Endothelial cell of umbilical vein (primary cell): Measurements from ENCODE around the gene KCNQ1OT1. TPM values are rescaled to one million over a fixed set of nuclear protein-coding genes. Genes with fewer than 3 reads are reported as not detected.

Experiments used
- BruUV-seq: library from RNA; stranded (reverse); fragments of 400-500 nt; replicated peaks from 2 replicates; lab custom pipeline; 2021; lab: Mats Ljungman, UMichigan
- CTCF ChIA-PET: fragments of 300-600, 350-600 bp; sonication (Branson Sonifier 250); formaldehyde crosslinking; loops from one replicate; lab custom pipeline; 2021; ENCODE audit warnings: antibody characterized with exemption, inconsistent platforms; lab: Charles Lee
- POLR2A ChIA-PET: fragments of 300-600, 350-600 bp; sonication (Branson Sonifier 250); formaldehyde crosslinking; loops from one replicate; lab custom pipeline; 2021; ENCODE audit warnings: antibody characterized with exemption, inconsistent platforms; lab: Charles Lee
- DNase-seq: peaks from one replicate; pipeline ENCODE4 v3.0.0-alpha.2; 2011; ENCODE audit warnings: low read depth, low spot score
- FAIRE-seq: peaks from 2 replicates; lab custom pipeline; 2011; peaks lifted over from hg19 to GRCh38; lab: Jason Lieb, UNC
- H2AFZ ChIP-seq: 2 replicates; pipeline ENCODE4 v1.6.0; 2012; ENCODE audit warnings: low read depth, low read length, control low read depth, inconsistent platforms
- H3K27ac ChIP-seq: 2 replicates; pipeline ENCODE4 v1.5.1; 2011; ENCODE audit warnings: low read depth, mild to moderate bottlenecking, control low read depth, low read length, moderate library complexity; ENCODE audit not compliant: insufficient read depth
- H3K27me3 ChIP-seq, 2 experiments: 2 replicates each; pipeline versions ENCODE4 v1.6.0 to v1.6.1; 2011; ENCODE audit warnings: low read length in 2 of 2, mixed read lengths in 1 of 2; ENCODE audit not compliant: control insufficient read depth in 2 of 2, insufficient read depth in 2 of 2
- H3K36me3 ChIP-seq, 2 experiments: 2 replicates in 1 of 2; 3 replicates in 1 of 2; pipeline ENCODE4 v1.5.1; 2011; ENCODE audit warnings: low read length in 2 of 2, mild to moderate bottlenecking in 1 of 2, moderate library complexity in 1 of 2; ENCODE audit not compliant: control insufficient read depth in 2 of 2, insufficient read depth in 2 of 2; ENCODE audit errors: extremely low read depth in 1 of 2
- H3K4me1 ChIP-seq: 3 replicates; pipeline ENCODE4 v1.5.1; 2011; ENCODE audit warnings: mild to moderate bottlenecking, low read length; ENCODE audit not compliant: control insufficient read depth, insufficient read depth; ENCODE audit errors: extremely low read depth
- H3K4me2 ChIP-seq: 2 replicates; pipeline ENCODE4 v1.6.1; 2011; ENCODE audit warnings: low read length, control low read depth, mixed read lengths; ENCODE audit not compliant: insufficient read depth
- H3K4me3 ChIP-seq, 3 experiments: fragments of 200-600 bp in 1 of 3; sonication (generic), shearing (Covaris generic) in 1 of 3; replicated peaks in 1 of 3; 2 replicates each; pipeline ENCODE4 v1.5.1; 2011 to 2016; ENCODE audit warnings: control low read depth in 3 of 3, low read length in 3 of 3, mild to moderate bottlenecking in 2 of 3, inconsistent platforms in 1 of 3, low read depth in 1 of 3, moderate library complexity in 1 of 3; ENCODE audit not compliant: insufficient read depth in 1 of 3
- H3K79me2 ChIP-seq: 2 replicates; pipeline ENCODE4 v1.6.0; 2012; ENCODE audit warnings: low read length, inconsistent platforms; ENCODE audit not compliant: control insufficient read depth, insufficient read depth
- H3K9ac ChIP-seq: replicated peaks from 2 replicates; pipeline ENCODE3; 2011; ENCODE audit warnings: low read length, control low read depth; ENCODE audit not compliant: insufficient read depth; ENCODE audit errors: extremely low read depth
- H3K9me1 ChIP-seq: replicated peaks from 3 replicates; pipeline ENCODE4 v1.6.0; 2011; ENCODE audit warnings: mild to moderate bottlenecking, low read length; ENCODE audit not compliant: control insufficient read depth, insufficient read depth; ENCODE audit errors: extremely low read depth
- H3K9me3 ChIP-seq: replicated peaks from 2 replicates; pipeline ENCODE4 v1.5.1; 2012; ENCODE audit warnings: low read length, inconsistent platforms; ENCODE audit not compliant: control insufficient read depth, insufficient read depth
- H4K20me1 ChIP-seq: replicated peaks from 2 replicates; pipeline ENCODE3; 2011; ENCODE audit warnings: mild to moderate bottlenecking, low read length; ENCODE audit not compliant: control insufficient read depth, insufficient read depth; ENCODE audit errors: extremely low read depth
- EZH2 ChIP-seq: IDR thresholded peaks from 2 replicates; pipeline ENCODE4 v1.6.1; 2012; ENCODE audit warnings: borderline replicate concordance, low read depth, mild to moderate bottlenecking, moderate library complexity, low read length, inconsistent platforms; ENCODE audit not compliant: severe bottlenecking
- FOS ChIP-seq: IDR thresholded peaks from 2 replicates; pipeline ENCODE4 v1.6.1; 2011; ENCODE audit warnings: mild to moderate bottlenecking, low read length, moderate library complexity, borderline replicate concordance; ENCODE audit not compliant: insufficient read depth
- GATA2 ChIP-seq: IDR thresholded peaks from 2 replicates; pipeline ENCODE4 v1.7.0; 2011; ENCODE audit warnings: low read depth, mild to moderate bottlenecking, moderate library complexity, mixed read lengths, low read length; ENCODE audit not compliant: insufficient read length, insufficient read depth
- JUN ChIP-seq: IDR thresholded peaks from 2 replicates; pipeline ENCODE4 v1.6.1; 2011; ENCODE audit warnings: borderline replicate concordance, low read depth; ENCODE audit not compliant: insufficient read length, insufficient read depth
- MAX ChIP-seq: IDR thresholded peaks from 2 replicates; pipeline ENCODE4 v1.6.1; 2011; ENCODE audit not compliant: insufficient read depth, insufficient read length
- MYC ChIP-seq: IDR thresholded peaks from one replicate; pipeline ENCODE4 v1.6.1; 2011; ENCODE audit warnings: mild to moderate bottlenecking, low read depth, low read length
- dilution Hi-C: fragments of 300-500 bp; cut with MboI; formaldehyde crosslinking; loops from one replicate; pipeline ENCODE4 v1.15.0; 2019; ENCODE audit warnings: low sequenced_read_pairs; ENCODE audit not compliant: extremely low pct_ligation_motif_present
- intact Hi-C: fragments of 100-400 bp; cut with micrococcal nuclease; formaldehyde crosslinking; loops from one replicate; pipeline ENCODE4 v1.10.0; 2022
- polyA plus RNA-seq, 4 experiments: library from polyadenylated mRNA; depleted of rRNA in 3 of 4; stranded (reverse) in 3 of 4; unstranded in 1 of 4; fragments of >200 nt; gene quantifications; 2 replicates each; pipeline versions ENCODE4 v1.2.1 to v1.2.3, GENCODE V29; 2011 to 2012; ENCODE audit warnings: missing spikeins in 1 of 4
- total RNA-seq: library from RNA; stranded (reverse); gene quantifications from 2 replicates; pipeline ENCODE4 v1.2.3, GENCODE V29; 2021

Gene KCNQ1OT1
- total and polyA plus RNA-seq, 2 donors (not counting 3 experiments of a cell fraction or from before 2014, with no cell fraction given) = 0.11 to 1.8 TPM

- Histone ChIP-seq H2AFZ (no peak overlapping the region), H3K4me2 (no peak overlapping the region), H3K9ac (no peak overlapping the region), H4K20me1 (no peaks in the 10 kb centered on the region), H3K27ac (no peak overlapping the region), H3K4me1 (no peaks in the 10 kb centered on the region), H3K9me1 (no peaks in the 10 kb centered on the region), H3K36me3 (no peaks in the 10 kb centered on the region), H3K4me3 (no peak overlapping the region), H3K9me3 (no peaks in the 10 kb centered on the region), H3K79me2 (no peaks in the 10 kb centered on the region), H3K27me3 (no peaks in the 10 kb centered on the region)
- TF ChIP-seq MYC (no peak), MAX (no peak), JUN (no peak), FOS (no peak)
- DNase-seq (no peak), FAIRE-seq (no peak)
- ChIA-PET CTCF (no interaction called here), POLR2A (no interaction called here)
- no TSS peak for BruUV-seq
- dilution Hi-C loops (no loop called here), intact Hi-C loops (no loop called here)
Measured at GRCh38 chr11:2578929-2579270, 120.9 kb downstream of the KCNQ1OT1 start.

GRCh38 chr11:2577991-2578928 is 121.5 kb downstream of the KCNQ1OT1 start:
- no peaks in the 10 kb centered on the region for H4K20me1 ChIP-seq
- no peaks in the 10 kb centered on the region for H3K36me3 ChIP-seq
- dilution Hi-C loops = no loop called here
- POLR2A ChIA-PET = no interaction called here
- no peak for TF ChIP-seq FOS
- TF ChIP-seq MAX = no peak
- TF ChIP-seq EZH2 = no peak
- no peak for TF ChIP-seq GATA2
- CTCF ChIA-PET = no interaction called here
- intact Hi-C loops = no loop called here
- H3K4me3 ChIP-seq = no peak overlapping the region
- H3K4me1 ChIP-seq = no peaks in the 10 kb centered on the region
- H3K79me2 ChIP-seq = no peaks in the 10 kb centered on the region
- no peaks in the 10 kb centered on the region for H3K9me3 ChIP-seq
- DNase-seq = no peak
- H3K4me2 ChIP-seq = no peak overlapping the region
- H3K9ac ChIP-seq = no peak overlapping the region
- H2AFZ ChIP-seq = no peak overlapping the region
- H3K27me3 ChIP-seq = no peaks in the 10 kb centered on the region
- H3K9me1 ChIP-seq = no peaks in the 10 kb centered on the region
- H3K27ac ChIP-seq = no peak overlapping the region
- BruUV-seq = no TSS peak
- FAIRE-seq = no peak
